ENCODE measurements around the gene GPA33. TPM values are rescaled to one million over a fixed set of nuclear protein-coding genes. Genes with fewer than 3 reads are reported as not detected.

The GPA33 gene, protein sequence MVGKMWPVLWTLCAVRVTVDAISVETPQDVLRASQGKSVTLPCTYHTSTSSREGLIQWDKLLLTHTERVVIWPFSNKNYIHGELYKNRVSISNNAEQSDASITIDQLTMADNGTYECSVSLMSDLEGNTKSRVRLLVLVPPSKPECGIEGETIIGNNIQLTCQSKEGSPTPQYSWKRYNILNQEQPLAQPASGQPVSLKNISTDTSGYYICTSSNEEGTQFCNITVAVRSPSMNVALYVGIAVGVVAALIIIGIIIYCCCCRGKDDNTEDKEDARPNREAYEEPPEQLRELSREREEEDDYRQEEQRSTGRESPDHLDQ
- total RNA-seq, result not detected in 2 replicates

GRCh38 chr1:167090314-167090942 is at the start of gene GPA33:
Gene GPA33, minus strand, starts transcription at chr1:167090377. Its CDS starts 90 bp downstream, at chr1:167090287.

GRCh38 chr1:167093846-167094516 is 3.8 kb upstream of the GPA33 start, which contains the start of gene STYXL2:
Gene STYXL2, plus strand, starts transcription at chr1:167094075. Its CDS starts 775 bp downstream, at chr1:167094850.

Other genes with a start within 250 kb of the GPA33 start
- 9.8 and 12.3 TPM in 2 replicates for gene TADA1, start 214.1 kb downstream of the GPA33 start, total RNA-seq
- under 0.01 TPM in 2 replicates for gene ILDR2, start 114.8 kb downstream of the GPA33 start, total RNA-seq
- gene MAEL, start 101.1 kb downstream of the GPA33 start, total RNA-seq, result not detected in 2 replicates
- gene STYXL2, start 3.7 kb upstream of the GPA33 start, total RNA-seq, result not detected in 2 replicates
- gene POU2F1, start 130.5 kb upstream of the GPA33 start, total RNA-seq, result 1.2 and 2.0 TPM in 2 replicates